Activated T-cell treated with anti-CD3 and anti-CD28 coated beads, Interleukin-2, amount 50 U/mL, for 1 hour (primary cell): ENCODE measurements around the gene AMBP.

Source experiments
- DNase-seq: peaks from one replicate; pipeline ENCODE4 v3.0.0-alpha.2; 2020

Gene AMBP

DNA sequence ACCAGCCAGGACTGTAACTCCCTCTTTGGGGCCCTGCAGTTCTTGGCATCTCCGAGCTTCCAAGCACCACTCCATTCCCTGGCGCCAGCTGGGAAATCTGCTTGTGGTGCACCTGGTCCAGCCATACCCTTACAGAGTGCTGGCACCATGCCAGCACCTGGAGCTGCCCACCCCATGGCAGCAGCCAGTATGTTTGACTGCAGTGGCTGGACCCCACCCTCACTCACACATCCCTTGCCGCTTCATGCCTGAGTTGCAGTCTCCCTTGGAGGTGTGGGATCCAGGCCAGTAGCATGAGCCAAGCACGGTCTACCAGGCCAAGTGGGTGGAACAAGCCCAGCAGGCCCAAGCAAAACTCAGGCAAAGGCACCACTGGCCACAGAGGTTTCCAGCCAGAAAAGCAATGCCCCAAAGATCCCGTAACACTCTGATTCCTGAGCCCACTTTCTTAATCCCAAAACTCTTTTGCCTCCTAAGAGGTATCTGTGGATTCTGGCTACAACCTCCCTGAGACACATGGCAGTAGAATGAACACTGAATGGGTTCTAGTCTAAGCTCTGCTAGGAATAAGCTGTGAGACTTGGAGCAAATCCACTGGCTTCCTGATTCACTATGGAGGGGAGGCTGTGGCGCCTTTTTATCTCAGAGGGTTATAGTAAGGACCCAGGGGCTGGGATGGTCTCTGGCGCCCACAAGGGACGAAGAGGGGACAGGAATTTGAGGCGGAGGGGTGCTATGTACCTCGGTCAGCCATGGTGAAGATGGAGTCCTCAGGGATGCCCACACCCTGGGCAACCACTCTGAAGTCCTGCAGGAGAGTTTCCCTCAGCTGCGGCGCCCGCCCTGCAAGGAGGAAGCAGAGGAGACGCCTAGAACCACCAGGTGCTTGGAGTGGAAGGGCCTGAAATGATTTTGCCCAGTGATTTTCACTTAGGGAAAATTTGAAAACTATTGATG is 5.6 kb downstream of the AMBP start:
- DNase-seq = no peak

DNA sequence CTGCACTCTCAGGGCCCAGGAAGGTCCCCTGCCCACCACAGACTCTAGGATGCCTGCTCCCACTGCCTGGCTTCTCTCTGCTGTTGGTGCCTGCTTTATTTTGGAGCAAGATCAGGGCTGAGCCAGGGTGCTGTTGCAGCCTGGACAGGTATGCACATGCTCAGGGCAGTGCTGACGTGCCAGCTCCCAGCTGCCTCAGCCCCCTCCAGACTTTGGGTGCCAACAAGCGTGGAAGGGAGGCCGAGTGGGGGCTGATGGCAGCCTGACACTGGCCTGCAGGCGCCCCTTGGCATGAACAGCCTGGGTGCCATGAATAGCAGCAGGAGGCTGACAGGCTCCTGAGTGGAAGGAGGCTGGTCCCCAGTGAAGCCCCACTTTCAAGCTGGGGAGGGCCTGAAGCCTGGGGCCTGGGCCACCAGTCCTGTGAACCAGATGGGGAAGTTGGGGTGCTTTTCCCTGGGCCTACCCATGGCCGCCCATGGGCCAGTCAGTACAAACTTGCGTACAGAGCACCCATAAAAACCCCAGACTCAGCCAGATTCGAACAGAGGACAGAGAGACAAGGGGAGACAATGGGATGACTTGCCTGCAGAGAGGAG is 6.8 kb downstream of the AMBP start:
- no peak for DNase-seq

DNA sequence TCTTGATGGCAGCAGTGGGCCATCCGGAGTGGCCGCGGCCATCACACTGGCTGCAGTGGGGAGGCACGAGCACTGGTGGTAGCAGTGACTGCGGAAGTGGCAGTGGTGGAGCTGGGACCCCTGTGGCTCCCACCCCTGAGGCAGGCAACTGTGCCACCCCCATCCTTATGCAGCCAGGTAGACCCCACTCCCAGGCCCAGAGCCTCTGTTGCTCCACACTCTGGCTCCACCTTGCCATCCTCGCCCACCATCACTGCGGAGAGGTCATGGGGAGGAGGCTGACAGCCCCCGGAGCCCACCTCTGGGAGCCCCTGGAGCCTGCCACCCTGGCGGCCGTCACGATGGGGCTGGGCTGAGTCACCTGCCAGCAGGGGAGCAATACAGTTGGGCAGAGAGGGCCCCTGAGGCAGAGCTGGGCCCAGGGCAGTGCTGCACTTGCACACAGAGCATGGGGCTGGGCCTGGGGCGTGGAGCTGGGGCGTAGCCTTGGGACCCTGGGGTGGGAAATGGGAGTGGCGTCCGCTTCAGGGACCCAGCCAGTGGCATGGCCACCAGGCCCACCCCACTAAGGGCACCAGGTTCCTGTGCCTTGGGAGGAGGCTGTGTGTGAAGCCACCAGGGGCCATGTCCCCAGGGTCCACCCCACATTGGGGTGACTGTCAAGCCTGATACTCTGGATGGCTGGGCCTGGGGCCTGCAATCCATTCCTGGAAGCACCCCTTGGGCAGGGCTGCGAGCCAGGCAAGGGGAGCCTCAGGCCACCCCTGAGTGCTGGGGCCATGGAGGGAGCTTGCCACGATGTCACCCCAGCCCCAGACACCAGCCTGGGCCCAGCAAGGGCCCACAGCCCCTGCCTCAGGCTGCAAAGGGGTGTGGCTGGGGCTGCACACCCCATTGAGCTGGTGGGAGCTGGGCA is 7.7 kb downstream of the AMBP start:
- DNase-seq = no peak

DNA sequence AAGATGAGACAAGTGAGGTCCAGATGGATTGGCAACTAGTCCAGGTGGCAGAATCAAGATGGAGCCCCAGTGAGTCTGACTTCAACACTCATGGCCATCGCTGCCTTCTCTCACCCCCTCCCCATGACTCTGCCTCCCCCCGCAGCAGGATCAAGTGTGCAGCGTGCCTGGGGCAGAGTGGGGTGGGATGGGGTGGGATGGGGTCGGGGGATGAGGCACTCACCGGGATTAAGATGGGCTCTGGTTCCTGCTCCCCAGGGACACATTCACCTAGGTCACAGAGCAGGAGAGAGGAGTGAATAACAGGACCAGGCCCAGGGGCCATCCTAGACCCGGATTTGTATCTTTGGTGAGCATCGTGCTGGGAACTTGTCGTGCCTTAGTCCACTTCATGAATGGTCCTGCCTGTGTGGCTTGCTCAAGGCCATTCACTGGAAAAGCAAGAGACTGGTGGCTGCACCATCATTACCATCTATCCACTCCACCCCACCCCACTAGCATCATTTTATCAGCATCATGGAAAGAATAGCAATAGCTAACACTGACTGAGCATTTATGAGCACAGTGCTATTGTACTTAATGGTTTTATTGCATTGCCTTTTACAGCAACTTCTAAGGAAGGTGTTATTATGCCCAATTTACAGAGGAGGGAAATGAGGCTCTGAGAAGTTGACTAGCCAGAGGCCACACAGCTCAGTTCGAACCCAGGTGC is 8.5 kb downstream of the AMBP start:
- DNase-seq = no peak

DNA sequence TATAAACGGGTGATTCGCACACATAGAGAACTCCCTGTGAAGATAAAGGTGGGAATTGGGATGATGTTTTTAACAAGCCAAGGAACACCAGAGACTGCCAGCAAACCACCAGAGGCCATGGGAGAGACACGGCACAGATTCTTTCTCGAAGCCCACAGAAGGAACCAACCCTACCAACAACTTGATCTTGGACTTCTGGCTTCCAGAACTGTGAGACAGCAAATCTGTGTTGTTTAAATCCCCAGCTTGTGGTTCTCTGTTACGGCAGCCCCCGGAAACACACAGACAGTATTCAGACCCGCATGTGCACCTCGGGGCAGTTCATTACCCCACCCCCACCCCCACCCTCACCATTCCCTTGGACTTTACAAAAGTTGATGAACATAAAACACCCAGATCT is 12.8 kb downstream of the AMBP start:
- DNase-seq = no peak

DNA sequence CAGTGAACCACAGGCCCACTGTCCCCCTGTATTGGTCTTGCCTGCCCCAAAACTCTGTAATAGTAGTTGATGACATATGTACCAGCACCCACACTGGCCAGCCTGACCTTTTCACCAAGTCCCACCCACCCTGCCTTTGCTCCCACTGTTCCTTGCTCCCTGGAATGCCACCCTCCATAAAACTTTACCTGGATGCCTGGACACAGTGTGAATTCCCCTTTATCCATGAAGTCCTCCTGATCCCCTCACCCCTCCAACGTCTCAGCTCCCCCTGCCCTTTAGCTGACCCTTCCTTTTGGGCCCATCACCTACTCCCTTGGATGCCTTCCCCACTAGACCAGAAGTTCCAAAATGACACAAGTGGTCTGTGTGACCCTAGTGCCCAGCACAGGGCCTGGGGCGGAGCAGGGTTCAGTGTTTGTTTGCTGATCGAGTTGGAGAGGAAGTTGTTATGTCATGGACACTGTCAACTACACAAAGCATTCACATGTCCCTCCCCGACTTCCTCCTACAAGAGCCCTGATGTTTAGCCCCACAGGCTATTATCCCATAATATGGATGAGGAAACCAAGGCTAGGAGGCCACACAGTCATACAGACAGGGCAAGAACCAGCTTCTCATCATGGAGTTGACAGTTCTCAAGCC is 16.1 kb downstream of the AMBP start:
- DNase-seq = no peak

DNA sequence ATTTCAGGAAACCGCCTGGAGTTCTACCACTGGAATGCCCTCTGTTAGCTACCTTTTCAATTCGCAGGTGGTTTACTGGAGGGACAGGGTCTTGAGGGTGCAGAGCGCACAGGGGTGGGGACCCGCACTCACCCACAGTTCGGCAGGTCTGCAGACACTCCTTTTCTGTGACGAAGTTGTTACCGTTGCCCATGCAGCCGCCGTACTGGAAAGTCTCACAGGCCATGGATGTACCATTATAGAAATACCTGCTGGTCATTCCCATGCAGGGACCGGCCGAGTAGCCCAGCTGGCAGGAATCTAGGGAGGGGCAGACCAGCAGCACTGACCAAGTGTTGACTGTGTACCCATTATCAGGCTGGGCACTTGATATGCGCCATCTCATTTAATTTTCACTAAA is 16.8 kb downstream of the AMBP start:
- DNase-seq = no peak

DNA sequence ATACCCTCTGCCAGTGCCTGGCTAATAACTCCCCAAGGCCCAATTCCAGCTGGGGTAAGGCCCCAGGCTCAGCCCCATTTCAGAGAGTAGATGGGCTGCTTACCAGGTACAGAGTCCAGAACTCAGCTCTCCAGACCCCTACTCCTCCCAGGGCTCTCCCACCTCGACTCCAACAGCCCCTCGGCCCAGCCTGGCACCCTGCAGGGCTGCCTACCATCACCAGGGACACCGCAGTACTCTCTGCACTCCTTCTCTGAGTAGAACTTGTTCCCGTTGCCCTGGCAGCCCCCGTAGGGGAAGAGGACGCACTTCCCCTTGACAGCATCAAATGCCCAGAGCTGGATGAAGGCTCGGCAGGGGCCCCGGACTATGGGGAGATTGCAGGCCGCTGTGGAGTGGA is 17.4 kb downstream of the AMBP start:
- no peak for DNase-seq

DNA sequence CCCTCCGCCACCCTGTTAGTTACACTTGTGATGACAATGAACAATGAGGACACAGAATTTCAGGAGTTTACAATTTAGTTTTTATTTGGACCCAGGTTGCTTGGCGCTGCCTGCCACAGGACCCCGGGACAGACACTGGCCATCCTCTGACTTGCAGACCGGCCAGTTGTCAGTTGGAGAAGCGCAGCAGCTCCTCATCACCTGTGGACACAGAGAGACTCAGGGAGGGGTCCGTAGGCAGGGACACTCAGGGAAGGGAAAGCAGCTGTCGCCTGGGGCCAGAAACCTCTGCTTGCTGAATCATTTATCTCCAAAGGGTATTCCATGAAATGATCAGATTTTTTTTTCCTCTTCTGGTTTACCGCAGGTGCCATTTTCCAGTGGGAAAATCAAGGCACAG is 18.0 kb downstream of the AMBP start:
- DNase-seq = no peak

GRCh38 chr9:114059047-114059803 is 18.9 kb downstream of the AMBP start:
- DNase-seq = no peak

- DNase-seq = no peak
Measured at GRCh38 chr9:114058688-114059046, 19.4 kb downstream of the AMBP start.

GRCh38 chr9:114057161-114057885 is 20.8 kb downstream of the AMBP start:
- no peak for DNase-seq

GRCh38 chr9:114056527-114056926 is 21.6 kb downstream of the AMBP start:
- no peak for DNase-seq

GRCh38 chr9:114055894-114056293 is 22.2 kb downstream of the AMBP start:
- DNase-seq = no peak

DNA sequence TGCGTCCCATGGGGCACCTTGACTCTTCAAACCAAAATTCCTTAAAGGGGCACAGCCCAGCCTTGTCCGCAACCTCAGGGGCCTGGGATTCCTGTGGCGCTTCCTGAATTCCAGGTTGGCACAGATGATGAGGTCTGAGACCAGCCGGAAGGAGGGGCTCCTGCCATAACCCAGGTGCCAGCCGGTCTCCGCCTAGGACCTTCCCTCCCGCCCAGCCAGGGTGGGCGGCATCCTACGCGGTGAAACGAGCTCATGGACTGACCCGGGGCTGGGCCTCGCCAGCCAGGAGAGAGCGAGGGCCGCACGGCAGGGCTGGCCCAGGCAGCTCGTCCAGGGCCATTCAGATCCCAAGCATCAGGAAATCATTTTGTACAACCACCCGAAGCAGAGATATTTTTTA is 23.0 kb downstream of the AMBP start:
- no peak for DNase-seq

GRCh38 chr9:114054191-114054690 is 23.9 kb downstream of the AMBP start:
- no peak for DNase-seq

DNA sequence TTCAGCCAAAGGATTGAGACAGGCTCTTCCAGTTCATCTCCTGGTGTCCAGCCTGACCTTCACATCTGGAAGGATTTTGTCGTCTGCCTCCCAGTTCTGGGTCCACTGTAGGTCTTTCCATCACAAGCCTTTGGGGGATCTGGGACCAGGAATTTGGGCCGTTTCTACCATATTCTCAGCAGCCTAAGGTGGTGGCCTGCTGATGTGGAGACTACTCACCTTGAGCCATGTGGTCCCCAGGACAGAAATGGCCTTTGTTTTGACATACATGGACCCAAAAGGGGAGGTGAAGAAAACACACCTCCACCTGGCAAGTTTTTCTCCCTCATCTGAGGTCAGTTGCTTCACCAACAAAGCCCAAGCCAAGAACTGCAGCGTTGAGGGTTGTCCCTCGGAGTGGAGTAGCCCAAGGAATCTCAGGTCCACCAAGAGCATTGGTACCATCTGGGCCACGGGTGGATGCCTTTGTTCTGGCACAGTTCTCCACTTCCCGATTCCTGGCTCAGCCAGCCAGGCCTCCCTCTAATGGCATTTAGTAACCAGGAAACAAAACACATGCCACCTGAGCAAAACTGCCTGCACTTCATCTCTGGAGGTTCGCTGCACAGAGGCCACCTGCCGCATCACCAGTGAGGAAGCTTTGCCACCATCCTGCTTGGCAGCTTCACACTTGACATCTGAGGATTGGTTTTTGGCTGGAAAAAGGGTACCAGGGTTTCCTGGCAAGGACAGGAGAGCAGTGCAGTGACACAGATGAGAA is 24.7 kb downstream of the AMBP start:
- no peak for DNase-seq

DNA sequence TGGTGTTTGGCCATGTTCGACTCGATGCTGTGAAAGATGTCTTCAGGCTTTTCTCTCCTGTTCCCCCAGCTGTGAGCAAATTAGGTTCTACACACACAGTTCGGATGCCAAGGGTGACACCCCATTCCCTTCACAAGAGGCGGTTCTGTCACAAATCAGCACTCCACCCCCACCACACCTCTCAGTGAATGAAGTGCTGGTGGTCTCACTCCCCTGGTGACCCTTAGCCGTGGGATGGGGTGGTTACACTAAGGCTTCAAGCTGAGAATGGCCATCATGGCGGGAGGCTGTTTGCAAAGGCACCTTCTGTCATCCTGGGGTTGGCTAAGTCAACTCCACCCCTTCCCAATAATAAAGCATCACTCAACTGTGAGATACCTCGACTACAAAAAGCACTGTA is 26.4 kb downstream of the AMBP start:
- DNase-seq = no peak

- no peak for DNase-seq
Measured at GRCh38 chr9:114051281-114051680, 26.8 kb downstream of the AMBP start.

DNA sequence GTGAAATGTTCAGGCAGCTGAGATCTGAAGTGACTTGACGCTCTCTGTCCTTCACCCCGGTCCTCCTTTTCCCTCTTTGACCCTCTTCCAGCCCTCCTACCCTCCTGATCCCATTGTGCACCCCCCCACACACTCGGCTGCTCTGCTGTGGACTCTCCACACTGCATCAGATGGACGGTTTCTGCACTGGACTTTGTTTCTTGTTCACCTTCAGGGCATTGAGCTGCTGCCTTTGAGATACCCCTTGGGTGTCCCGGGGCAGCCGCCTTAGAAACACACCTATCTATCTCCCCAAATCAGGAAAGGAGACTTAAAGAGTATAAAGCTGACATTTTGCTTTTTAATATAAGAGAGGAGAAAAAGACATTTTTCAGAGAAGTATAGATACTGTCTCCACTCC is 27.5 kb downstream of the AMBP start:
- DNase-seq = no peak
